ENCODE results near the gene PPIP5K1.

Gene PPIP5K1

DNA sequence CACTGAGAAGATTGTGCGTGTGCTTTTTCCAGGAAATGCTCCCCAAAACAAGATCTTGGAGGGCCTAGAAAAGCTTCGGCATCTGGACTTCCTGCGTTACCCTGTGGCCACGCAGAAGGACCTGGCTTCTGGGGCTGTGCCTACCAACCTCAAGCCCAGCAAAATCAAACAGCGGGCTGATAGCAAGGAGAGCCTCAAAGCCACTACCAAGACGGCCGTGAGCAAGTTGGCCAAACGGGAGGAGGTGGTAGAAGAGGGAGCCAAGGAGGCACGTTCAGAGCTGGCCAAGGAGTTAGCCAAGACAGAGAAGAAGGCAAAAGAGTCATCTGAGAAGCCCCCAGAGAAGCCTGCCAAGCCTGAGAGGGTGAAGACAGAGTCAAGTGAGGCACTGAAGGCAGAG lies 67.8 kb downstream of the PPIP5K1 start:
- DNase-seq = no peak
- peaks cover 21% of the 10 kb centered on the region for H3K4me1 ChIP-seq (ENCODE audit: insufficient read depth, low read length)
- H3K9ac ChIP-seq (ENCODE audit: low read depth, low read length) = no peak overlapping the region
- no peaks in the 10 kb centered on the region for H3K9me3 ChIP-seq (ENCODE audit: insufficient read depth, low read length, severe bottlenecking)
- peaks cover 62% of the 10 kb centered on the region for H3K79me2 ChIP-seq (ENCODE audit: insufficient read depth, low read length)
- no peak for ATAC-seq (ENCODE audit: insufficient read depth, low read depth)
- peaks cover 62% of the 10 kb centered on the region; the same call in 1 of the 2 replicates for H4K20me1 ChIP-seq (ENCODE audit: insufficient read depth, low read length)
- H3K27me3 ChIP-seq (ENCODE audit: insufficient read depth, low read length, poor library complexity) = no peaks in the 10 kb centered on the region
- H2AFZ ChIP-seq (ENCODE audit: low read depth, low read length) = no peak overlapping the region
- peaks cover 74% of the 10 kb centered on the region for H3K36me3 ChIP-seq (ENCODE audit: insufficient read depth, low read length)
- 0 out of 2 replicates have a peak overlapping the region, but pooled peaks have one; percentile 22 for H3K27ac ChIP-seq (ENCODE audit: low read length)
- TF ChIP-seq, protein P1, sequence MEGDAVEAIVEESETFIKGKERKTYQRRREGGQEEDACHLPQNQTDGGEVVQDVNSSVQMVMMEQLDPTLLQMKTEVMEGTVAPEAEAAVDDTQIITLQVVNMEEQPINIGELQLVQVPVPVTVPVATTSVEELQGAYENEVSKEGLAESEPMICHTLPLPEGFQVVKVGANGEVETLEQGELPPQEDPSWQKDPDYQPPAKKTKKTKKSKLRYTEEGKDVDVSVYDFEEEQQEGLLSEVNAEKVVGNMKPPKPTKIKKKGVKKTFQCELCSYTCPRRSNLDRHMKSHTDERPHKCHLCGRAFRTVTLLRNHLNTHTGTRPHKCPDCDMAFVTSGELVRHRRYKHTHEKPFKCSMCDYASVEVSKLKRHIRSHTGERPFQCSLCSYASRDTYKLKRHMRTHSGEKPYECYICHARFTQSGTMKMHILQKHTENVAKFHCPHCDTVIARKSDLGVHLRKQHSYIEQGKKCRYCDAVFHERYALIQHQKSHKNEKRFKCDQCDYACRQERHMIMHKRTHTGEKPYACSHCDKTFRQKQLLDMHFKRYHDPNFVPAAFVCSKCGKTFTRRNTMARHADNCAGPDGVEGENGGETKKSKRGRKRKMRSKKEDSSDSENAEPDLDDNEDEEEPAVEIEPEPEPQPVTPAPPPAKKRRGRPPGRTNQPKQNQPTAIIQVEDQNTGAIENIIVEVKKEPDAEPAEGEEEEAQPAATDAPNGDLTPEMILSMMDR (IDR thresholded peaks at IDR 0.05; ENCODE audit: borderline replicate concordance, extremely low read depth, low read length, poor library complexity, severe bottlenecking) = no peak
- TF ChIP-seq EZH2 (IDR thresholded peaks at IDR 0.05; ENCODE audit: borderline replicate concordance, low read depth, low read length, severe bottlenecking) = no peak
- H3K4me3 ChIP-seq (ENCODE audit: low read depth in 1 of 2, low read length in 2 of 2) = no peak overlapping the region
- H3K4me2 ChIP-seq (ENCODE audit: insufficient read depth, low read length) = no peak overlapping the region

DNA sequence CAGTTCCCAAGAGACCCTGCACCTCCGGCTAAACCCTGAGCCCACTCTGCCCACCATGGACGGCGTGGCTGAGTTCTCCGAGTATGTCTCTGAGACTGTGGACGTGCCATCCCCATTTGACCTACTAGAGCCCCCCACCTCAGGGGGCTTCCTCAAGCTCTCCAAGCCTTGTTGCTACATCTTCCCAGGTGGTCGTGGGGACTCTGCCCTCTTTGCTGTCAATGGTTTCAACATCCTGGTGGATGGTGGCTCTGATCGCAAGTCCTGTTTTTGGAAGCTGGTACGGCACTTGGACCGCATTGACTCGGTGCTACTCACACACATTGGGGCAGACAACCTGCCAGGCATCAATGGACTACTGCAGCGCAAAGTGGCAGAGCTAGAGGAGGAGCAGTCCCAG lies 68.6 kb downstream of the PPIP5K1 start:
- Histone ChIP-seq H3K4me3 (ENCODE audit: low read depth in 1 of 2, low read length in 2 of 2) (no peak overlapping the region), H3K27ac (ENCODE audit: low read length) (no peak overlapping the region), H3K27me3 (ENCODE audit: insufficient read depth, low read length, poor library complexity) (no peaks in the 10 kb centered on the region), H3K4me2 (ENCODE audit: insufficient read depth, low read length) (no peak overlapping the region), H3K9me3 (ENCODE audit: insufficient read depth, low read length, severe bottlenecking) (no peaks in the 10 kb centered on the region), H4K20me1 (ENCODE audit: insufficient read depth, low read length) (peaks cover 56% of the 10 kb centered on the region; the same call in 1 of the 2 replicates), H3K36me3 (ENCODE audit: insufficient read depth, low read length) (peaks cover 65% of the 10 kb centered on the region), H3K9ac (ENCODE audit: low read depth, low read length) (no peak overlapping the region), H3K4me1 (ENCODE audit: insufficient read depth, low read length) (peaks cover 30% of the 10 kb centered on the region), H2AFZ (ENCODE audit: low read depth, low read length) (no peak overlapping the region), H3K79me2 (ENCODE audit: insufficient read depth, low read length) (peaks cover 68% of the 10 kb centered on the region)
- TF ChIP-seq, protein P1 (IDR thresholded peaks at IDR 0.05; ENCODE audit: borderline replicate concordance, extremely low read depth, low read length, poor library complexity, severe bottlenecking) = no peak
- no peak for TF ChIP-seq EZH2 (IDR thresholded peaks at IDR 0.05; ENCODE audit: borderline replicate concordance, low read depth, low read length, severe bottlenecking)
- ATAC-seq (ENCODE audit: insufficient read depth, low read depth) (no peak), DNase-seq (no peak)

DNA sequence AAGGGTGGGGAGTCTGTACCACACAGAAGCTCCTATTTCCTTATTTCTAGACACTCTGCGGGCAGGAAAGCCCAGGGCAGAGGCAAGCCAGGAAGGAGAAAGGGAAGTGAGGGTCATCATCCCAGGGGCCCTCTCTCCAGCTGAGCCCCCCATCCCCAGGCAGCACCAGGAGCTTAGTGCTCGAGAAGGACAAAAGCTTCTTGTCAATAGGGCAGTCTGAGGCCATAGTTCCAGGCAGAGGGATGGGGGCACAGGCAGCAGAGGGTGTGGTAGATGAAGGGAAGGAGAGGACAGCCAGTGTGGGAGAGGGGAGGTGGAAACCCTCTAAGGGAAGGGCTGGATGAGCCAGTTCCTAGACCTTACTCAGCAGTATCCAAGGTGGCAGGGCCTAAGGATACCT lies 69.9 kb downstream of the PPIP5K1 start:
- no peaks in the 10 kb centered on the region for H3K27me3 ChIP-seq (ENCODE audit: insufficient read depth, low read length, poor library complexity)
- peaks cover 53% of the 10 kb centered on the region for H3K36me3 ChIP-seq (ENCODE audit: insufficient read depth, low read length)
- peak overlapping the region; percentile 81; the same call in 1 of the 2 replicates for H3K4me2 ChIP-seq (ENCODE audit: insufficient read depth, low read length)
- DNase-seq = no peak
- H3K9me3 ChIP-seq (ENCODE audit: insufficient read depth, low read length, severe bottlenecking) = no peaks in the 10 kb centered on the region
- no peak overlapping the region for H2AFZ ChIP-seq (ENCODE audit: low read depth, low read length)
- no peak overlapping the region for H3K4me3 ChIP-seq (ENCODE audit: low read depth in 1 of 2, low read length in 2 of 2)
- H3K4me1 ChIP-seq (ENCODE audit: insufficient read depth, low read length) = peaks cover 43% of the 10 kb centered on the region
- TF ChIP-seq, protein P1 (IDR thresholded peaks at IDR 0.05; ENCODE audit: borderline replicate concordance, extremely low read depth, low read length, poor library complexity, severe bottlenecking) = no peak
- TF ChIP-seq EZH2 (IDR thresholded peaks at IDR 0.05; ENCODE audit: borderline replicate concordance, low read depth, low read length, severe bottlenecking) = no peak
- peaks cover 65% of the 10 kb centered on the region for H3K79me2 ChIP-seq (ENCODE audit: insufficient read depth, low read length)
- peak overlapping the region; percentile 97 for H3K27ac ChIP-seq (ENCODE audit: low read length)
- peaks cover 48% of the 10 kb centered on the region; the same call in 1 of the 2 replicates for H4K20me1 ChIP-seq (ENCODE audit: insufficient read depth, low read length)
- no peak for ATAC-seq (ENCODE audit: insufficient read depth, low read depth)
- no peak overlapping the region for H3K9ac ChIP-seq (ENCODE audit: low read depth, low read length)

Data from DND-41 (cell line).